Activated T-helper 17 cell treated with anti-CD3 and anti-CD28 coated beads, Interleukin-2, amount 50 U/mL, for 72 hours (primary cell): ENCODE data around the gene ATG9B. TPM values are rescaled to one million over a fixed set of nuclear protein-coding genes. Genes with fewer than 3 reads are reported as not detected.
A peak's percentile ranks its signal among the peaks of the same experiment; 100 is the strongest.

Experiments used
- ATAC-seq: fragments of 150-1000 bp; cut with Tn5 transposase; replicated peaks from 2 replicates; pipeline ENCODE4 v1.10.0; 2021; ENCODE audit warnings: mild to moderate bottlenecking, moderate library complexity
- H3K27ac Mint-ChIP-seq: one replicate; pipeline ENCODE4 v1.8.0; 2022; ENCODE audit warnings: mixed read lengths
- H3K27me3 Mint-ChIP-seq: one replicate; pipeline ENCODE4 v1.8.0; 2022; ENCODE audit warnings: mixed read lengths
- H3K36me3 Mint-ChIP-seq: one replicate; pipeline ENCODE4 v1.8.0; 2022; ENCODE audit warnings: low read depth, mild to moderate bottlenecking, mixed read lengths
- H3K4me1 Mint-ChIP-seq: one replicate; pipeline ENCODE4 v1.8.0; 2022; ENCODE audit warnings: mixed read lengths
- H3K4me3 Mint-ChIP-seq: one replicate; pipeline ENCODE4 v1.8.0; 2022; ENCODE audit warnings: mild to moderate bottlenecking, mixed read lengths
- H3K9me3 Mint-ChIP-seq: one replicate; pipeline ENCODE4 v1.8.0; 2022; ENCODE audit warnings: mixed read lengths
- total RNA-seq, 2 donors: library from RNA; stranded (reverse); gene quantifications; one replicate each; pipeline ENCODE4 v1.2.3, GENCODE V29; 2022

The ATG9B gene
- total RNA-seq, 2 donors from 2014 or later = 2.9 to 18.2 TPM

GRCh38 chr7:150986099-150986512, 38.2 kb downstream of the ATG9B start:
- Mint-ChIP-seq H3K27ac (no peak overlapping the region), H3K4me3 (no peak overlapping the region), H3K36me3 (no peaks in the 10 kb centered on the region)

GRCh38 chr7:150983893-150984368, 40.4 kb downstream of the ATG9B start:
- peaks cover 8% of the 10 kb centered on the region for H3K4me1 Mint-ChIP-seq
- H3K36me3 Mint-ChIP-seq = no peaks in the 10 kb centered on the region
- H3K27ac Mint-ChIP-seq = no peak overlapping the region
- peaks cover 4% of the 10 kb centered on the region for H3K27me3 Mint-ChIP-seq
- H3K4me3 Mint-ChIP-seq = no peak overlapping the region
- no peak for ATAC-seq
- no peaks in the 10 kb centered on the region for H3K9me3 Mint-ChIP-seq

More at GRCh38 chr7:150986099-150986512, 38.2 kb downstream of the ATG9B start:
- Mint-ChIP-seq H3K9me3 (peaks cover 12% of the 10 kb centered on the region), H3K4me1 (peaks cover 14% of the 10 kb centered on the region), H3K27me3 (peaks cover 3% of the 10 kb centered on the region)
- peak; percentile 70 for ATAC-seq

GRCh38 chr7:150982351-150982750, 41.9 kb downstream of the ATG9B start:
- peaks cover 11% of the 10 kb centered on the region for H3K27me3 Mint-ChIP-seq
- no peaks in the 10 kb centered on the region for H3K9me3 Mint-ChIP-seq
- H3K27ac Mint-ChIP-seq = no peak overlapping the region
- ATAC-seq = no peak
- H3K4me1 Mint-ChIP-seq = peaks cover 6% of the 10 kb centered on the region
- no peaks in the 10 kb centered on the region for H3K36me3 Mint-ChIP-seq
- H3K4me3 Mint-ChIP-seq = no peak overlapping the region

GRCh38 chr7:150981644-150982043, 42.6 kb downstream of the ATG9B start:
- Mint-ChIP-seq H3K9me3 (no peaks in the 10 kb centered on the region), H3K4me1 (peaks cover 11% of the 10 kb centered on the region), H3K27ac (no peak overlapping the region), H3K36me3 (no peaks in the 10 kb centered on the region), H3K27me3 (peaks cover 18% of the 10 kb centered on the region), H3K4me3 (no peak overlapping the region)
- ATAC-seq = no peak

GRCh38 chr7:150980663-150981062, 43.6 kb downstream of the ATG9B start:
- Mint-ChIP-seq H3K4me3 (no peak overlapping the region), H3K4me1 (peaks cover 11% of the 10 kb centered on the region), H3K9me3 (no peaks in the 10 kb centered on the region), H3K36me3 (no peaks in the 10 kb centered on the region), H3K27me3 (peaks cover 19% of the 10 kb centered on the region), H3K27ac (no peak overlapping the region)
- ATAC-seq = no peak

- Mint-ChIP-seq H3K4me1 (peaks cover 15% of the 10 kb centered on the region), H3K36me3 (no peaks in the 10 kb centered on the region), H3K4me3 (no peak overlapping the region), H3K27ac (no peak overlapping the region), H3K27me3 (peaks cover 19% of the 10 kb centered on the region), H3K9me3 (no peaks in the 10 kb centered on the region)
- no peak for ATAC-seq
Observed at GRCh38 chr7:150979713-150980390, 44.4 kb downstream of the ATG9B start.

GRCh38 chr7:150978126-150978789, 46.0 kb downstream of the ATG9B start, which contains the start of gene KCNH2:
TSS of gene KCNH2 (minus strand) at chr7:150978321. CDS start at chr7:150977913, 408 bp downstream.
- peak within 1 kb of the TSS; percentile 33 for H3K27ac Mint-ChIP-seq
- no peak for ATAC-seq
- H3K4me1 Mint-ChIP-seq = peaks cover 15% of the 10 kb centered on the region
- no peaks in the 10 kb centered on the region for H3K9me3 Mint-ChIP-seq
- peaks cover 19% of the 10 kb centered on the region for H3K27me3 Mint-ChIP-seq
- peak within 1 kb of the TSS; percentile 85 for H3K4me3 Mint-ChIP-seq
- H3K36me3 Mint-ChIP-seq = no peaks in the 10 kb centered on the region

- no peaks in the 10 kb centered on the region for H3K9me3 Mint-ChIP-seq
Observed at GRCh38 chr7:150977382-150978125, 46.7 kb downstream of the ATG9B start.

GRCh38 chr7:150976529-150977381, 47.5 kb downstream of the ATG9B start:
- Mint-ChIP-seq H3K36me3 (no peaks in the 10 kb centered on the region), H3K9me3 (no peaks in the 10 kb centered on the region), H3K27ac (peak overlapping the region; percentile 33), H3K4me3 (peak overlapping the region; percentile 85), H3K4me1 (peaks cover 15% of the 10 kb centered on the region), H3K27me3 (peaks cover 18% of the 10 kb centered on the region)
- no peak for ATAC-seq

More at GRCh38 chr7:150977382-150978125, 46.7 kb downstream of the ATG9B start:
- Mint-ChIP-seq H3K4me1 (peaks cover 15% of the 10 kb centered on the region), H3K27me3 (peaks cover 19% of the 10 kb centered on the region), H3K36me3 (no peaks in the 10 kb centered on the region), H3K27ac (peak overlapping the region; percentile 33), H3K4me3 (peak overlapping the region; percentile 85)
- no peak for ATAC-seq

GRCh38 chr7:150975536-150976319, 48.6 kb downstream of the ATG9B start:
- H3K27ac Mint-ChIP-seq = no peak overlapping the region
- peak overlapping the region; percentile 85 for H3K4me3 Mint-ChIP-seq
- peaks cover 15% of the 10 kb centered on the region for H3K27me3 Mint-ChIP-seq
- H3K4me1 Mint-ChIP-seq = peaks cover 15% of the 10 kb centered on the region
- no peaks in the 10 kb centered on the region for H3K36me3 Mint-ChIP-seq
- H3K9me3 Mint-ChIP-seq = no peaks in the 10 kb centered on the region
- ATAC-seq = no peak

GRCh38 chr7:150974468-150975391, 49.6 kb downstream of the ATG9B start:
- no peaks in the 10 kb centered on the region for H3K9me3 Mint-ChIP-seq
- no peak overlapping the region for H3K27ac Mint-ChIP-seq
- H3K4me1 Mint-ChIP-seq = peaks cover 15% of the 10 kb centered on the region
- H3K4me3 Mint-ChIP-seq = peak overlapping the region; percentile 77
- H3K36me3 Mint-ChIP-seq = no peaks in the 10 kb centered on the region
- ATAC-seq = peak; percentile 84
- H3K27me3 Mint-ChIP-seq = peaks cover 15% of the 10 kb centered on the region

- peak; percentile 17 for ATAC-seq
- Mint-ChIP-seq H3K9me3 (no peaks in the 10 kb centered on the region), H3K27ac (no peak overlapping the region), H3K36me3 (no peaks in the 10 kb centered on the region), H3K27me3 (peaks cover 14% of the 10 kb centered on the region), H3K4me1 (peaks cover 15% of the 10 kb centered on the region), H3K4me3 (peak overlapping the region; percentile 77)
Observed at GRCh38 chr7:150973571-150974451, 50.5 kb downstream of the ATG9B start.
